ENCODE measurements around the gene MTHFSD. TPM values are rescaled to one million over a fixed set of nuclear protein-coding genes. Genes with fewer than 3 reads are reported as not detected.

The MTHFSD gene
- total and polyA plus RNA-seq, 2 of the 8 experiments (the other 6 are each of a cell fraction or from before 2014, with no cell fraction given) = 7.1 to 9.8 TPM

DNA sequence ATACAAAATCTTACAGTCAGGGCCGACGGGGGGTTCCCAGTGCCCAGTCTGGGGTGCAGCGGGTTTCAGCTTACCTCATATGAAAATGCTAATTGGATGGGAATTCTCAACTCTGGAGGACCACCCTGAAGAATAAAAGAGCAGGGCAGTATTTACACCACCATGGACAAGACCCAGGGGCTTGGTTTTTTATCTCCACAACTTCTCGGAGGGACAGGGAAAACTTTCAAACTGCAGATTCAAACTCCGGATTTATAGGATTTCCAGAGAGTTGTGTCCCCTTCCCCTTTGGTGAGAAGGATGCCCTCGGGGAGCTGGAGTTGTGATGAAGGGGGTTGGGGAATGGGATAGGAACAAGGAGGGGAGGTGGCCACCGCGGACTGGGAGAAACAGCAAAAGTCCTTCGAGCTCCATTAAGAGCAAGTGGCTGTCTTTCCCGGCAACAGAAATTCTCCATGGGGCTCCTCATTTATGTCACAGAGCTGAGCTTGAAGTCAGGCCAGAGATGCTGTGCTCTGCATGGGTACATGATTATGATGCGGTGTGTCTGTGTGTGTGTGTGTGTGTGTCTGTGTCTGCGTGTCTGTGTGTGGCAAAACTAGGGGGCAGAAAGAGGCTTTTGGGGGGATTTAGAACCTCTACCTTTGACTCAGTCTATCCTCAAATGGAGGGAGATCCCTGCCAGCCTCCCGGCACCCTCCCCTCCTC is 39.0 kb upstream of the MTHFSD start:
- Histone ChIP-seq H3K23me2 (ENCODE audit: low read depth, low read length) (peaks cover 4% of the 10 kb centered on the region; the same call in 1 of the 2 replicates), H3K36me3 (ENCODE audit: control insufficient read depth in 2 of 4, insufficient read depth in 4 of 4, low read length in 3 of 4) (no peaks in the 10 kb centered on the region), H4K20me1 (replicated peaks in 1 of 2; ENCODE audit: control insufficient read depth in 1 of 2, insufficient read depth in 2 of 2, low read length in 2 of 2) (peaks cover 0 to 2% of the 10 kb centered on the region in 2 experiments), H3K4me1 (replicated peaks in 1 of 4; ENCODE audit: control insufficient read depth in 3 of 4, insufficient read depth in 4 of 4, low read length in 3 of 4) (no peaks in the 10 kb centered on the region; a peak in 1 of 7 replicates), H3K79me1 (ENCODE audit: low read depth, low read length) (no peaks in the 10 kb centered on the region), H3K56ac (replicated peaks; ENCODE audit: insufficient read length, low read depth, low read length) (no peak overlapping the region), H2BK120ac (replicated peaks; ENCODE audit: low read depth, low read length) (no peak overlapping the region), H3K4me3 (ENCODE audit: extremely low read depth in 1 of 4, insufficient read depth in 2 of 4, low read depth in 3 of 4, low read length in 4 of 4) (no peak overlapping the region), H3K4me2 (ENCODE audit: insufficient read depth in 1 of 2, low read depth in 2 of 2, low read length in 2 of 2) (no peak overlapping the region), H3K79me2 (ENCODE audit: control insufficient read depth in 1 of 2, insufficient read depth in 2 of 2, low read length in 2 of 2) (no peaks in the 10 kb centered on the region), H3K14ac (ENCODE audit: insufficient read length) (no peak overlapping the region), H3K27me3 (replicated peaks in 1 of 4; ENCODE audit: control insufficient read depth in 3 of 4, extremely low read depth in 1 of 4, insufficient read depth in 3 of 4, low read length in 3 of 4) (peaks cover 0 to 3% (median under 1%) of the 10 kb centered on the region in 4 experiments; a peak in 4 of 7 replicates), H3K4ac (replicated peaks; ENCODE audit: insufficient read length, low read depth, low read length) (no peak overlapping the region), H4K5ac (ENCODE audit: insufficient read length, low read depth, low read length) (no peak overlapping the region), H2BK15ac (ENCODE audit: low read length) (no peak overlapping the region), H2BK5ac (ENCODE audit: low read depth, low read length) (no peak overlapping the region), H4K8ac (ENCODE audit: extremely low read depth, insufficient read depth, low read length) (no peak overlapping the region), H3K18ac (ENCODE audit: extremely low read depth, low read length) (no peak overlapping the region), H3K23ac (ENCODE audit: insufficient read length) (no peak overlapping the region), H3K27ac (ENCODE audit: low read depth, low read length) (no peak overlapping the region), H2BK20ac (ENCODE audit: low read length) (no peak overlapping the region), H2BK12ac (ENCODE audit: low read depth, low read length) (no peak overlapping the region), H2AK5ac (ENCODE audit: low read depth, low read length) (no peak overlapping the region), H2AFZ (ENCODE audit: low read length) (no peak overlapping the region), H3K9ac (replicated peaks in 1 of 4; ENCODE audit: extremely low read depth in 1 of 4, low read depth in 3 of 4, low read length in 3 of 4) (no peak overlapping the region), H4K91ac (replicated peaks; ENCODE audit: insufficient read length, low read length) (no peak overlapping the region), H3K9me3 (ENCODE audit: insufficient read depth in 2 of 2, low read depth in 1 of 2, low read length in 1 of 2) (no peaks in the 10 kb centered on the region)
- WGBS, 2 experiments (ENCODE audit: extremely low coverage in 1 of 2, insufficient coverage in 1 of 2, insufficient read length in 1 of 2, insufficient replicate concordance in 2 of 2, low coverage in 1 of 2, low lambda C conversion rate in 2 of 2, missing lambda C conversion rate in 1 of 2) = 82% methylated on average over 12 of the region's 13 CpGs; no CpG with 5 or more reads in 1 of the 2 experiments
- CTCF ChIA-PET (ENCODE audit: partially characterized antibody) = interaction anchor here (0.6 to 2.6 kb wide), 3 partner anchors 9 to 29 kb away, joined by 3 to 8 read pairs (median 5); no protein-coding TSS in a partner anchor
- POLR2A ChIA-PET (ENCODE audit: partially characterized antibody) = no interaction called here
- DNase-seq (ENCODE audit: low read depth in 1 of 2, low spot score in 2 of 2) (no peak), FAIRE-seq (no peak)
- no peak for TF ChIP-seq SP1 (IDR thresholded peaks at IDR 0.05; ENCODE audit: low read depth, low read length)
- no peak for TF ChIP-seq ATF3 (IDR thresholded peaks at IDR 0.05; ENCODE audit: insufficient read depth, low read depth, low read length)
- no peak for TF ChIP-seq TEAD4 (IDR thresholded peaks at IDR 0.05; ENCODE audit: low read depth, low read length)
- TF ChIP-seq TCF12 (IDR thresholded peaks at IDR 0.05; ENCODE audit: low read depth, low read length) = no peak
- TF ChIP-seq CBX8 (IDR thresholded peaks at IDR 0.05; ENCODE audit: borderline replicate concordance, low read depth, low read length) = no peak
- TF ChIP-seq HDAC2 (IDR thresholded peaks at IDR 0.05; ENCODE audit: borderline replicate concordance in 1 of 2, low read depth in 2 of 2, low read length in 2 of 2) = no peak
- TF ChIP-seq SAP30 (IDR thresholded peaks at IDR 0.05; ENCODE audit: insufficient read depth, insufficient replicate concordance, low read length) = no peak
- no peak for TF ChIP-seq TAF1 (IDR thresholded peaks at IDR 0.05; ENCODE audit: low read depth, low read length)
- TF ChIP-seq RXRA (IDR thresholded peaks at IDR 0.05; ENCODE audit: insufficient read depth, low read depth, low read length) = no peak
- TF ChIP-seq, protein P1, sequence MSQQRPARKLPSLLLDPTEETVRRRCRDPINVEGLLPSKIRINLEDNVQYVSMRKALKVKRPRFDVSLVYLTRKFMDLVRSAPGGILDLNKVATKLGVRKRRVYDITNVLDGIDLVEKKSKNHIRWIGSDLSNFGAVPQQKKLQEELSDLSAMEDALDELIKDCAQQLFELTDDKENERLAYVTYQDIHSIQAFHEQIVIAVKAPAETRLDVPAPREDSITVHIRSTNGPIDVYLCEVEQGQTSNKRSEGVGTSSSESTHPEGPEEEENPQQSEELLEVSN (IDR thresholded peaks at IDR 0.05) = no peak
- no peak for TF ChIP-seq FOSL1 (IDR thresholded peaks at IDR 0.05; ENCODE audit: insufficient read depth, low read depth, low read length)

All from H1 (cell line).